HG02870 (cell line): ENCODE measurements around the gene LGALS1.

ENCODE experiments used
- ATAC-seq: cut with Tn5 transposase; IDR thresholded peaks from one replicate; pipeline ENCODE4 v1.9.1; 2021; ENCODE audit warnings: mild to moderate bottlenecking, moderate library complexity; ENCODE audit not compliant: unreplicated experiment

LGALS1 gene

DNA sequence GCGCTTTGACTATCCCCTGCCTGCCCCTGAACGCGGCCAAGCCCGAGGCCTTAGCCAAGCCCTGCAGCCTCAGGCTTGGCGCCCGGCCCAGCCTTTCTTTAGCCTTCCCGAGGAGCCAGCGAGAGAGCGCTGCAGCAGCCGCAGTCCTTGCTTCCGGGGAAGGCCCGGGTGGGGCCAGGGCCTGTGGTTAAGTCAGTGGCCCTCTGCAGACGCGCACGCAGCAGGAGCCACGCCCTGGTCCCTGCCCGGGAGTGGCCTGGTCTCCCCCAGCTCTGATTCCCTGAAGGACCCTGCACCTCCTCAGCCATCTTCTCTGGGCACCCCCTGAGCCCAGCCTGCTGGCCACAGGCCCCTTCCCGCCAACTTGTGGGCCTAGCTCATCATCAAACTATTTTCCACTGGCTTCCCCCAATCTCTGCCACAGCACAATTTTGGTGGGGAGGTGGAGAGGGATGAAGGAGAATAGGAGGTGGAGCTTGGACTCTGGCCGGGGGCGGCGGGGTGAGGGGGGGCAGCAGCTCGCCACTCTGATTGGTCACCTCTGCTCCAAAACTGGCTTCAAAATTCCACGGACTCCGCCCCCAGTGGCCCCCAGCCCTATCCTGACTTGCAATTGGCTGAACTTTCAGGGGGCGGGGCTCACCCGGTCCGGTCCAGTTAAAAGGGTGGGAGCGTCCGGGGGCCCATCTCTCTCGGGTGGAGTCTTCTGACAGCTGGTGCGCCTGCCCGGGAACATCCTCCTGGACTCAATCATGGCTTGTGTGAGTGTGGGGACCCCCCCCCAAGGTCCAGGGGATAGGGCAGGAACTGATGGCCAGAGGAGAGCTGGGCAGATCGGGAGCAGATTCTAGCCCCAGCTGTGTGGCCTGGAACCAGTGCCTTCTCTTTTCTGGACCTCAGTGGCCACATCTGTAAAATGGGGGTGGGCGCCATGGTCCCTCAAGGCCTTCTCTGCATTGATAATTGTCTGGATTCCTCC, at the start of gene LGALS1:
LGALS1 (plus strand) TSS at position 686 of the 979 bp plus-strand sequence; CDS start at position 753, 67 bp downstream.
- no peak for ATAC-seq

DNA sequence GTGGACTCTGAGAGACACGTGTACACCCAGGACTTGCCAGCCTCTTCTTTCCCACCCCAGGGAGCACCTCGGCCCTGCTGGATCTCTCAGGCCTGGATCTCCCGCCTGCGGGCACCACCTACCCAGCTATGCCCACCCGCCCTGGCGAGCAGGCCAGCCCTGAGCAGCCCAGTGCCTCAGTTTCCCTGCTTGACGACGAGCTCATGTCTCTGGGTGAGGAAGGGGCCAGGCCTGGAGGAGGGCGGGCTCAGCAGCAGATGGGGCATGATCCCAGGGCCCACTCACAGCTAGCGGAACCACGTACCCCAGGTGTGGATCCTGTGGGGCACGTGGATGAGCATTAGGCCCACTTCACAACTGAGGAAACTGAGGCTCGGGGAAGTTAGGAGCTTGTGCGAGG, 49.7 kb upstream of the LGALS1 start:
- no peak for ATAC-seq

DNA sequence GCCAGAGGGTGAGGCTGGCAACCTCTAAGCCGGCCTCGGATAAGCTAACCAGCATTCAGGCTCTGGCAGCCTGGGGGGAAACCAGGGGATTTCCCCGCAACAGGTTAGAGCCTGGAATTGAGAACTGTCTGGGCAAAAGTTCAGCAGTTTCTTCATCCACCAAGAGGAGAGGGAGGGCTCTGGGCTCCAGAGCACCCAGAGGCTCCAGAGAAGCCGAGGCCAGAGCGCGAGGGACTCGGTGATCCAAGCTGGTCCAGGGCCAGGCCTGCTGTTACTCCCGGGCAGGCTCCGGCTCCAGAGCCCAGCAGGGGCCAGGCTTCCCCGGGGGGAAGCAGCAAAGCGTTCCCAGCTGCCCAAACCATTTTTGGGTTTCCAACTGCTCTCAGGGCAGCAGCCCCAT, 49.3 kb upstream of the LGALS1 start:
- no peak for ATAC-seq

DNA sequence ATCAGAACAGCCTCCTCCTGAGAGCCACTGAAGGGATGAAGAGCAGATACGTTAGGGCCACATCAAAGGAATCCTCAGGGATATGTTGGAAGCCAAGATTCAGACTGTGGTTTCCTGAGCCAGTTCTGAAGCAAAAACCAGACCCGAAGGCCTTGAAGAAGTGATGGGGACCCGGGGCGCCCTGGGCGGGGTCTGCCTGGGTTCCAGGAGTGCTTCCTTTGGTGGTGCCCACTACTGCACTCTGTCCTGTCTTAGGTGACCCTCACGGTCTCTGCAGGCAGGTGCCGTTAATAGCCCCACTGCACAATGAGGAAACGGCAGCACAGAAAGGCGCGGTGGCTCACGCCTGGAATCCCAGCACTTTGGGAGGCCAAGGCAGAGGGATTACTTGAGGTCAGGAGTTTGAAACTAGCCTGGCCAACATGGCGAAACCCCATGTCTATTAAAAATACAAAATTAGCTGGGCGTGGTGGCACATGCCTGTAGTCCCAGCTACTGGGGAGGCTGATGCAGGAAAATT, 48.8 kb upstream of the LGALS1 start:
- no peak for ATAC-seq

DNA sequence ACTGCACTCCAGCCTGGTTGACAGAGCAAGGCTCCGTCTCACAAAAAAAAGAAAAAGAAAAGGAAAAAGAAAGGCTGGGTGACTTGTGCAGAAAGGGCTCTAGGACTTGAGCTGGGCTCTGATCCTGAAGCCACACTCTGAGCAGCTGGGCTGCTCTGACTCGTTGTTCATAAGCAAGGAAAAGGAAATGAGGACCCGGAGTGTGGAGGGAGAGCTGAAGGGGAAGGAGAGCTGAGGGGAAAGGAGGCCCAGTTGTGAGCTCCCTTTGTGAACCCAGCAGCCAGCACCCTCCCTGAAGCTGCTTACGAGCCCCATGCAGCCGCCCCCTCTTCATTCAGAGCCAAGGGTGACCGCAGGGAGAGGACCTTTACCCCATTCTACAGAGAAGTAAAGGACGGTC, 48.3 kb upstream of the LGALS1 start:
- ATAC-seq: no peak

DNA sequence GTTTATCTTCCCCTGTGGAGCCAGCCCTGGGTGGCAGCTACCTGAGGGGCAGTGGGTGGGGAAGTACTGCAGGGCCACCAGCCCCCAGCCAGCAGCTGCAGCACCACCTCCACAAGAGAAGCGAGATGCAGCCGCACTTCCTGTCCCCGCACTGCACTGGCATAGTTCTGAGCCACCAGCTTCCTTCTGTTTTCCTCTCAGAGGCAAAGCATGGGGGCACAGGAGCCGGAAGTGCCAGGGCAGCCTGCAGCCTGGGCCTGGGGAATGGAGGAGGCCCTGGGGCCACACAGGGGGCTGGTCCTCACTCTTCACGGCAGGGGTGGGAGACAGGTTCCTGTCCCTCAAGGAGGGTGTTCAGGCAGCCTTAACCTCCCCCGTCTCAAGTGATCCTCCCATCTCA, 47.9 kb upstream of the LGALS1 start:
- no peak for ATAC-seq

DNA sequence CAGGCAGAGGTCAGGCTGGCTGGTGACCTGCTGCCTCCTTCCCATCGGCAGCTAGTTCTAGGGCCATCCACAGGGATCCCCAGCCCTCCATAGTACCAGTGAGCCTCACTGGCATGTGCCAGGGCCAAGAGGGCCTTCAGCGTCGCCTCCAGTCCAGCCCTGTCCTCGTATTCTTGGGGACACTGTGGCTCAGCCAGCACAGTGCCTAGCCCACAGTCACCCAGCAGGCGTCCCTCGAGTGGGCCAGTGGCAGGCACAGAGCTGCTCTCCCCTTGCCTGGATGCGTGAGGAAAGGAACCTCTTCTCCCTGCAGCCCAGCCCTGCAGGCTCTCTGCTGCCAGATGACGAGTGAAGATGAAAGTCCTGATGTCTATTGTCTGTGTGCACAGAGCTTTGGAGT, 46.6 kb upstream of the LGALS1 start:
- ATAC-seq: no peak

DNA sequence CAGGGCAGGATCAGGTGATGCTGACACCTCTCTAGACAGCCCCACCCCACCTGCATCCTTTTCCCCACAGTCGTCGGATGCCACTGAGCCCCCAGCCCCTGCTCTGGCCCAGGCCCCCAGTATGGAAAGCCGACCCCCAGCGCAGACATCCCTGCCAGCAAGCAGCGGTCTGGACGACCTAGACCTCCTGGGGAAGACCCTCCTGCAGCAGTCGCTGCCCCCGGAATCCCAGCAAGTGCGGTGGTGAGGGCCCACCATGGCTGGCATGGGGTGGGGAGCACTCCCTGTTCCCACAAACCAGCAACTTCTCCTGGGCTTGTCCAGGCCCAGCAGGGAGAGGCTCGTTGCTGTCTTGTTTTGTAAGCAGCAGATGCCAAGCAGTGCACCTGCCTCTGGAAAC, 45.5 kb upstream of the LGALS1 start:
- no peak for ATAC-seq

DNA sequence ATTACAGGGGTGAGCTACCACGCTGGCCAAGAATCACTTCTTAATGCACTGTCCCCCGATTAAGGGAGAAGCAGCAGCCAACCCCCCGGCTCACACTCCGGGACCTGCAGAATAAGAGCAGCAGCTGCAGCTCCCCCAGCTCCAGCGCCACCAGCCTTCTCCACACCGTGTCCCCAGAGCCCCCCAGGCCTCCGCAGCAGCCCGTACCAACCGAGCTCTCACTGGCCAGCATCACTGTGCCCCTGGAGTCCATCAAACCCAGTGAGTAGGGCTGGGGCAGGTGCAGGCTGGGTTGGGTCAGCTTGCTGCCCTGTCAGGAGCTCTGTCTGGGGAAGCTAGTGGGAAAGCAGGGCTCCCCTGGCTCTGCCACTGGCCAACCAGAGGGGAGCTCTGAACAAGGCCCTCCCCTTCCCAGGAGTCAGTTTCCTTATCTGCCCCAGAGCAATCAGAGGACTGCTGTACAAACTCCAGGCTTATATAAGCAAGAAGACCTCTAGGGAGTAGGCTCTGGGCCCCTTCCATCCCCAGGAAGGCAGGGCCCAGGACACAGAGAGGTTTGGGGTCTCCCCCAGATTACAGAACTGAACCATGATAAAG, 44.5 kb upstream of the LGALS1 start:
- ATAC-seq: no peak

DNA sequence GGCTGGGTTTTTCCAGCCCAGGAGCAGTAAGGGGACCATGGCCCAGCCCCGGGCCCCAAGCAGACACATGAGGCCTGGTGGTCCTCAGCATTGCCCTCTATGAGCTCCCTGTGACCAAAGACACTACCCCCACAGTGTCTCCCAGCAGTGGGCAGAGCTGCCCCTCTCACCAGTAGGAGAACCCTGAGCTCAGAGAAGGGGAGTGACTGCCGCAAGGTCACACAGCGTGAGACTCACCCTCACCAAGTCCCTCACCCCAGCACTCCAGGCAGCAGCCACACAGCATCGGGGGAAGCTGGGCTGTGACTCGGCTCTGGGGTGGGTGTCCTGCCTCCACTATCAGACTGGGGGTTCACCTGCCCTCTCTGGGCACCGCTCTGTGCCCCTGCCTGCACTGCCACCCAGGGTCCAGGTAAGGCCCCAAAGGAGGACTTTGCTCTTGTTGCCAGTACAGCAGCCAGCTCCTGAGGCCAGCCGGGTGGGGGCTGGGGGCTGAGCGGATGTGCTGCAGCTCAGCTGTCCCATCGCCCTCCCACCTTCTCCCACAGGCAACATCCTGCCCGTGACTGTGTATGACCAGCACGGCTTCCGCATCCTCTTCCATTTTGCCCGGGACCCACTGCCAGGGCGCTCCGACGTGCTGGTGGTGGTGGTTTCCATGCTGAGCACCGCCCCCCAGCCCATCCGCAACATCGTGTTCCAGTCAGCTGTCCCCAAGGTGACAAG, 43.8 kb upstream of the LGALS1 start:
- ATAC-seq: no peak

DNA sequence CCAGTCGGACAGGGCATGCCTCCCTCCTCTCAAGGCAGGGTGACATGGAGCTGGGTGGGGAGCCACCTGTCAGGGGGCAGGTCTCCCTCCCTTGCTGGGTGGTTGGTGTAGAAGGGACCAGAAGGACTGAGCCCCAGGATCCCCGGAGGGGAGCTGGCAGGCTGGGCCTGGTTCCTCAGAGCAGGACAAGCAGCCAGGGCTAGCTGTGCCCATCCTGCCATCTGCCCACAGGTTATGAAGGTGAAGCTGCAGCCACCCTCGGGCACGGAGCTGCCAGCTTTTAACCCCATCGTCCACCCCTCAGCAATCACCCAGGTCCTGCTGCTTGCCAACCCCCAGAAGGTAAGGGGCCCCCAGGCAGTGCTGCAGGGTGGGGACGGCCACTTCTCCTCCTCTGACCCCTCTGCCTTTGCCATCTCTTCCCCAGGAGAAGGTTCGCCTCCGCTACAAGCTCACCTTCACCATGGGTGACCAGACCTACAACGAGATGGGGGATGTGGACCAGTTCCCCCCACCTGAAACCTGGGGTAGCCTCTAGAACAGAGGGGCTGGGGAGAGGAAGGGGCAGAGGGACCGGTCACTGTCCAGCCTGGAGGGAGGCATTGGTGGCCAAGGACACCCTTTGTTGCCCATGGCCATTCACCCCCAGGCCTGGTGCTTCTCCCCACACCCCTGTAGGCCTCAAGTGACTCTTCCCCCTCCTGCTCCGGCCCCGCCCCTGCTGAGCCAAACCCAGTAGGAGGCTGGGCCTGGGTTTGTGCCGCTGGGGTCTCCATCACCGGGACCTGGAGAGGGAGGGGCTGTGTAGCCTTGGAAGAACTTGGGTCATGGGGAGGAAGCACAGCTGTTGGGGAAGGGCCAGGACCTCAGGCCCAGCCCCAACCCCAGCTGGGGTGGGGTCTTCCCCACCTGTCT, 43.0 kb upstream of the LGALS1 start:
- peak; percentile 16 for ATAC-seq

DNA sequence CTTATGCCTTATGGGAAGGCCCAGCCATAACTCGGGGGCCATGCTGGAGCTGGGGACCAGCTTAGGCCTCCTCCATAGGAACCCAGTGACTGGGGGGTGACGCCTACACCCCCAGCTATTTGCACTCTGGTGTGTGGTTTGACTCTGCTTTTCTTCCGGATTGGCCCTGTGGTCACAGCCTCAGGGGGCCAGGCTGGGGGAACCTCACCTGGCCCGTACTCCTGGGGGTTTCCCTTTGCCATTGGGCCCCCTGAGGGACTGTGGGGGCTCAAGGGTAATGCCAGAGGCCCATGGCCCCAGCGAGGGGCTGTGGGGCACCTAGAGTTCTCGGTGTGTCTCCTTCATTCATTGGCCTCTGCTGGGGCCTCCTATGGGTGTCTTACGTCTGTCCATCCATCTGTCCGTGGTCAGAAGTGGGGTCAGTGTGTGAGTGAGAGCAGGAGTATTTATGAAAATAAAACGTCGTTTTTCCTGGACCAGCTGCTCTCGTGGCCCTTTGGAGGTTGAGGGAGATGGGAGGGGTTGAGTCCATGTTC, 42.3 kb upstream of the LGALS1 start:
- ATAC-seq: peak; percentile 51

DNA sequence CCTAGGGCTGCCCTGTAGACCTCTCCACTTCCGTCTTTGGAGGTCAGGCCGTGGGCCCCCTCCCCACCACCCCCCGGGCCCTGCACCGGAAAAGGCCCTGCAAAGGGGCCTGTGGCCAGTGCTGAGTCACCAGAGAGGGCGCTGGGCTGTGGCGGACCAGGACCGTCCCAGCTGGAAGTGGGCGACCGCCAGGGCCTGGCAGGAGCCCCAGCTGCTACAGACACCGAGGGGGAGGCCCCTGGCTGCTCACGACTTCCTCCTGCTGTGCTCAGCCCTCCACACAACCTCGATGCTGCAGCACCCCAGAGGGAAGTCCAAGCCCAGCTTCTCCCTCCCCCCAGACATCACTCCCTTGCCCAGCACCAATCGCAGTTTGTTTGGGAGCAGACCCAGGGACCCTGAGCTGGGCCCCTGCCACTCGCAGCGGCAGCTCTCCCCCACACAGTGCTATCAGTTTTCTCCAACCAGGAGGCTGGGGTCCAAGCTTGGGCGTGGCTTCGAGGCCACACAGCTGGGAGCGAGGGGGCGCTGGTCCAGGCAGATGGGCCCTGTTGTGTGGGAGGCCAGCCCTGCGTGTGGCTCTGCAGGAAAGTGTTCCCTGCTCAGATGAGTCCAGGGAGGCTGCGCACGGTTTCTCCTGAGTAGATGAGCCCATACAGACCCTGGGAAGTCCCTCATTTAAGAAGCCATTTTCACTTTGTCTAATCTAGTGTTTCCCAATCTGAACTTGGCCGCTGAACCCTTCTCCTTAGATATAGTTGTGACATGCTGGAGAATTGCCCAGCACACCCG, 41.6 kb upstream of the LGALS1 start:
- peak; percentile 51 for ATAC-seq

DNA sequence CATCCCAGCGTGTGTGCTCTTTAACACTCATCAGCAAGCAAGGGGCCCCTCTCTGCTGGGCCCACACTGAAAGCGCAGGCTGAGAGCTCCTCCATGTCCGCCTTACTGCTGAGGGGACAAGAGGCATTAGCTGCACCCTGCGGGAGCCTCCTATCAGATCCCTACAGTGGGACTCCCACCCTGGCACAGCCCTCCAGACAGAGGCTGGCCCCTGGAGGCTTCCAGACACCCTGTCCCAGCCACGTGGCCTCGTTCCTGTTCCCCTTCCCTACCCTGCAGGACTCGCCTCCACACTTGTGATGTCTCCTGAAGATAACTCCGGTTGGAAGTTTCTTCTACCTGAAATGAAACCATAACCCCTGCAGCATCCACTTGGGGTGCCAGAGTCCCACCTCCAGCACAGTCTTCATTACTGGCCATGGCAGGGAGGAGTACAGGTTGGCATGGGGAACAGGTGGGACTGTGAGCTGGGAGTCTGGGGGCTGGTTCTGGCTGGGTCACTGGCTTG, 41.0 kb upstream of the LGALS1 start:
- ATAC-seq: no peak

DNA sequence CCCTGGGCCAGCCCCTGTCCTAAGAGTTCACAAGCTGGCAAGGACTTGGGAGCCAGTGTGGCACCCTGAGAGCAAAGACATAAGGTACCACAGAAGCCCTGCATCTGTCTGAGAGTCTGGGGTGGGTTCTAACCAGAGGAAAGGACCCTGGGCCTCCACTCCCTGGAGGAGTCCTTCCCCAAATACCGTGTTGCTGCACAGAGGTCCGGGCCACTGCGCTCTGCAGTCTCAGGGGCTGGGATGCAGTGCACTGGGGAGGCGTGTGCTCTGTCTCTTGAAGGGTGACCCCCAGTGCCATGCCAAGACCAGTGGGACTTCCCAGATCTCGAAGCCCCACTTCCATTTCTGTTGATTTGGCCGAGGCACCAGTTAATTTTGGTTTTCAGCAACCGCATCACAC, 40.3 kb upstream of the LGALS1 start:
- ATAC-seq: no peak

DNA sequence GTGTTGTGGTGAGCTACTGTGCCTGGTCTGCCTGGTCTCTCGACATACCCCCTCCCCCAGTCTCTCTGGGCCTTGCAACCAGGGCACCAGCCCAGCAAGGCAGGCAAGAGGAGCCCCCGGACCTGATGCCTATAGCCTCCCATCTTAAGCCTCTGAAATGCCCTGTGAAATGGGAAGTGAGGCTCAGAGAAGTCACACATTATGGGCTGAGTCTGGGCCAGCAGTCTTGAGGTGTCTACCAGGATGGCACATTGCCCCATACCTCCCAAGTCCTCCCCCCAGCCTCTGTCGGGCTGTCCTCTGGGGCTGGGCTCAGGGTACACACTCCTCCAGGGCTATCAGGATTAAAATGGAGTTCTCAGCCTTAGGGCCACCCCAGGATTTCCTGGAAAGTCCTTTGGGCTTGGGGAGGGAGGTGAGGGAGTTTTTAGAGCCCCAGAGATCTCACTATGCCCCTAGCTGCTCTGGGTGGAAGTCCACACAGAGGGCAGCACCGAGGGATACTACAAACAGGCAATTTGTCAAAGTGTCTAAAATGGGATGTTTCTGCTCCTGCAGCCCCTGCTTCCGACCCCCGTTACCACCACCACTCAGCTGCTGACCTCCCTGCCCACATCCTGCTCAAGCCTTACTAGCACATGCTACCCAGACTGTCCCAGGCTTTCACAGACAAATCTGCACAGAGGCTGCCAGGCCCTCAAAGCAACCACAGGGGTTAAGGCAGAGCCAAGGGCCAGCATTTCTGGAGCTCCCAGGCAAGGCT, 39.1 kb upstream of the LGALS1 start:
- ATAC-seq: no peak

DNA sequence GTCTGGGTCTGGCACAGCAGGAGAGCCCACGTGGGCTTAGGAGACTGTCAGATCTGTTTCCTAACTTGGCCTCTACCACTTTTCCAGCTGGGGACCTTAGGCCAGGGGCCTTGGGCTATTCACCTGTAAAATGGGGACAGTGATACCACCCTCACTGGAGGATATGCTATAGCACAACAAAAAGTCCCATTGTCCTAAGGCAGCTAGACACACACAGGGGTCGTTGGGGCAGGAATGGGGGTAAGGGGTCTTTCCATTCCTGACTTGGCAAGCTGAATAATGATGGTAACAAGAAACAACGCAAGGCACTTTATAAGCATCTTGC, 38.5 kb upstream of the LGALS1 start:
- no peak for ATAC-seq

DNA sequence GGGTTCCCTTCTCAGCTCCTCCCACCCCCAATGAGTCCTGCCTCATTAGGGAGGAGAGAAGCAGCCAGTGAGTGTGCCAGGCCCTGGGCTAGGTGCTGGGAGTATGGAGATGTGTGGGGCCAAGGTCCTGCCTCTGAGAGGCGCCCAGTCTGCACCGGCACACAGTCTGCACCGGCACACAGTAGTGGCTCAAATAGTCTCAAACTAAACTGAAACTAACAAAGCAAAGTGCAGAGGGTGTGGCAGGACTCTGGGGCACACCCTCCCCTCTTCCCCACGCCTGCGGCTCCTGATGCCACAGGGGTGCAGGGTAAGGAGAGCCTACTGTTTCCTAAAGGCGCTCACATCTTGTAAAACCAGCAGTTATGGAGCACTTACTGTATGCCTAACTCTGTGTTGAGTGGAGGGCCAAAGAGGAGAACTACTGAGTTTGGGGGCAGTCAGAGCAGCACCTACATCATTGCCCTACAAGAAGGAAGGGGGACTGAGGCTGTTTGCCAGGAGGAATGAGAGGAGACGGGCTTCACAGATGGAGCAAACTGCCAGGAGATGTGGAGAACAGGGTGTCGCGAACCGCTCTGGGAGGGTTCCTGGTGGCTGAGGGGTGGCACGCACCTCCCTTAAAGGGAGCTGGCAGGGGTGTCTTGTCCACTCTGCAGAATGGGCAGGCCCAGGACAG, 36.9 kb upstream of the LGALS1 start:
- no peak for ATAC-seq
